Transverse colon (tissue), 3 donors: ENCODE measurements around the gene TAF1A.

ENCODE experiments used
- POLR2A ChIP-seq: fragments of 450-650 bp; IDR thresholded peaks from one replicate; pipeline ENCODE4 v1.6.1; 2016; ENCODE audit warnings: antibody characterized with exemption, mild to moderate bottlenecking, moderate library complexity
- TF ChIP-seq, protein P1 (sequence below), 5 experiments: fragments of 200-600 bp in 3 of 5; fragments of 450-650 bp in 2 of 5; sonication (generic) in 3 of 5; IDR thresholded peaks; 1 replicate in 2 of 5; 2 replicates in 3 of 5; pipeline ENCODE4 v1.5.1; 2016 to 2017; ENCODE audit warnings: antibody characterized with exemption in 5 of 5, inconsistent platforms in 3 of 5, mild to moderate bottlenecking in 2 of 5, moderate library complexity in 1 of 5

DNA sequence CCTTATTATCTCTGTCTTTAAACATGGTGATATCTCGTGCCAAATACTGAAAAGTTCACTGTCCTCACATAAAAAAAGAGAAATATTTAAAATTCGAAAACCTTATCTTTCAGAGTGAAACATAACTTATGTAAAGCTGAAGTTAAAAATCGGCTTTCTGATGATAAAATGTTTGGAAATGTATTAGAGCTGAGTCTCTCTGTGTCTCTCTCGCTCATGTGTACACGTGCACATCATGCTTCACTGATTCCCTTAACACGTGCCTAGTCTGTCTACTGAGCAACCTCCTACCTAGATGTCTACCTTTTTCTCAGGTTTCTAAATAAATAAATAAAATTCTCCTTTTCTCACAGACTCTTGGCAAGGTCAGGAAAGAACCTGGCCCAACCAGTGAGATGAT lies 58.9 kb downstream of the TAF1A start:
- TF ChIP-seq, protein P1, sequence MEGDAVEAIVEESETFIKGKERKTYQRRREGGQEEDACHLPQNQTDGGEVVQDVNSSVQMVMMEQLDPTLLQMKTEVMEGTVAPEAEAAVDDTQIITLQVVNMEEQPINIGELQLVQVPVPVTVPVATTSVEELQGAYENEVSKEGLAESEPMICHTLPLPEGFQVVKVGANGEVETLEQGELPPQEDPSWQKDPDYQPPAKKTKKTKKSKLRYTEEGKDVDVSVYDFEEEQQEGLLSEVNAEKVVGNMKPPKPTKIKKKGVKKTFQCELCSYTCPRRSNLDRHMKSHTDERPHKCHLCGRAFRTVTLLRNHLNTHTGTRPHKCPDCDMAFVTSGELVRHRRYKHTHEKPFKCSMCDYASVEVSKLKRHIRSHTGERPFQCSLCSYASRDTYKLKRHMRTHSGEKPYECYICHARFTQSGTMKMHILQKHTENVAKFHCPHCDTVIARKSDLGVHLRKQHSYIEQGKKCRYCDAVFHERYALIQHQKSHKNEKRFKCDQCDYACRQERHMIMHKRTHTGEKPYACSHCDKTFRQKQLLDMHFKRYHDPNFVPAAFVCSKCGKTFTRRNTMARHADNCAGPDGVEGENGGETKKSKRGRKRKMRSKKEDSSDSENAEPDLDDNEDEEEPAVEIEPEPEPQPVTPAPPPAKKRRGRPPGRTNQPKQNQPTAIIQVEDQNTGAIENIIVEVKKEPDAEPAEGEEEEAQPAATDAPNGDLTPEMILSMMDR (IDR thresholded peaks at IDR 0.05) = no peak
- TF ChIP-seq POLR2A = no peak
